Uterus (tissue), 4 donors: Measurements from ENCODE around the gene SEC14L6. TPM values are rescaled to one million over a fixed set of nuclear protein-coding genes. Genes with fewer than 3 reads are reported as not detected.

ENCODE experiments used
- DNase-seq, 2 donors: peaks; one replicate each; pipeline ENCODE4 v3.0.0-alpha.2; 2019 to 2020
- H3K27ac ChIP-seq, 2 donors: fragments of 200-600 bp; sonication (generic); 1 replicate in 1 of 2; 2 replicates in 1 of 2; pipeline ENCODE4 v1.5.1; 2016 to 2018
- H3K27me3 ChIP-seq, 2 donors: fragments of 200-600 bp; sonication (generic); one replicate each; pipeline ENCODE4 v1.5.1; 2018 to 2019; ENCODE audit warnings: control low read depth in 1 of 2
- H3K36me3 ChIP-seq, 2 donors: fragments of 200-600 bp; sonication (generic); one replicate each; pipeline ENCODE4 v1.5.1; 2019; ENCODE audit warnings: control low read depth in 1 of 2
- H3K4me1 ChIP-seq, 2 donors: fragments of 200-600 bp; sonication (generic); one replicate each; pipeline ENCODE4 v1.5.1; 2018 to 2019; ENCODE audit warnings: control low read depth in 1 of 2
- H3K4me3 ChIP-seq, 2 donors: fragments of 200-600 bp; sonication (generic); 1 replicate in 1 of 2; 2 replicates in 1 of 2; pipeline ENCODE4 v1.5.1; 2018 to 2019; ENCODE audit warnings: mild to moderate bottlenecking in 1 of 2
- H3K9me3 ChIP-seq, 2 donors: fragments of 200-600 bp; sonication (generic); one replicate each; pipeline ENCODE4 v1.5.1; 2019; ENCODE audit warnings: control low read depth in 1 of 2
- POLR2A ChIP-seq, 2 donors: fragments of 450-650 bp; IDR thresholded peaks; one replicate each; pipeline ENCODE4 v1.6.1; 2016; ENCODE audit warnings: antibody characterized with exemption in 2 of 2, mild to moderate bottlenecking in 1 of 2, moderate library complexity in 1 of 2
- intact Hi-C: fragments of 100-400 bp; cut with DNase I; formaldehyde crosslinking; loops from one replicate; pipeline ENCODE4 v1.15.1; 2023; ENCODE audit warnings: low total_unique reads
- total RNA-seq, 4 donors: library from RNA; depleted of rRNA in 3 of 4; stranded (reverse); fragments of >200 nt in 3 of 4; gene quantifications; one replicate each; pipeline versions ENCODE4 v1.1.0 to v1.2.4, GENCODE V29; 2014 to 2023
- TF ChIP-seq, protein P1 (sequence below), 4 experiments: fragments of 200-600 bp in 2 of 4; fragments of 450-650 bp in 2 of 4; sonication (generic) in 2 of 4; IDR thresholded peaks; one replicate each; pipeline ENCODE4 v1.5.1; 2016 to 2019; ENCODE audit warnings: antibody characterized with exemption in 4 of 4, mild to moderate bottlenecking in 2 of 4, moderate library complexity in 1 of 4
- donor health status: DM: yes; HTN: yes; CAD: no.

SEC14L6 gene
- total RNA-seq, 4 donors from 2014 or later, result under 0.01 to 4.8 (median 4.0) TPM; not detected in 1

DNA sequence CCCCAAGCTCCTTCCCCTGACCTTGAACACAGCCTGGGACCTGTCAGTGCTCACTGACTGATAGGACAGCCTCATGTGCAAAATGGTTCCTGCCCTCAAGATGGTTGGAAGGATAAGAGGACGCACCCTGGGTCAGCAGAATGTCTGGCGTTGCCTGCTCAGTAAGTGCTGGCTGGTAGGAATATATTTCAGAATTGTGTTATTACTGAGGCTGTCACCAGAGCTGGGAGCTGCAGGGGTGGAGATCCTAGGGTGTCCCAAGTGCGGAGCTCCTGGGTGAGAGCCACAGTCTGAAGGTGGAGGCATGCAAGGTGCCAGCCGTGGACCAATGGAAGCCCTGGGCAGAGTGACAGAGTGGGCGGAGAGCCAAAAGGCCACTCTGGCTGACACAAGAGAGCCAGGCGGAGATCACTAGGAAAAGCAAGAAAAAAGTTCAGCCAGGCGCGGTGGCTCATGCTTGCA is 40.0 kb downstream of the SEC14L6 start:
- Histone ChIP-seq H3K4me1 (no peaks in the 10 kb centered on the region), H3K27ac (no peak overlapping the region), H3K27me3 (no peaks in the 10 kb centered on the region), H3K36me3 (no peaks in the 10 kb centered on the region), H3K4me3 (no peak overlapping the region), H3K9me3 (no peaks in the 10 kb centered on the region)
- DNase-seq, result no peak
- intact Hi-C loops, result no loop called here
- TF ChIP-seq, protein P1, sequence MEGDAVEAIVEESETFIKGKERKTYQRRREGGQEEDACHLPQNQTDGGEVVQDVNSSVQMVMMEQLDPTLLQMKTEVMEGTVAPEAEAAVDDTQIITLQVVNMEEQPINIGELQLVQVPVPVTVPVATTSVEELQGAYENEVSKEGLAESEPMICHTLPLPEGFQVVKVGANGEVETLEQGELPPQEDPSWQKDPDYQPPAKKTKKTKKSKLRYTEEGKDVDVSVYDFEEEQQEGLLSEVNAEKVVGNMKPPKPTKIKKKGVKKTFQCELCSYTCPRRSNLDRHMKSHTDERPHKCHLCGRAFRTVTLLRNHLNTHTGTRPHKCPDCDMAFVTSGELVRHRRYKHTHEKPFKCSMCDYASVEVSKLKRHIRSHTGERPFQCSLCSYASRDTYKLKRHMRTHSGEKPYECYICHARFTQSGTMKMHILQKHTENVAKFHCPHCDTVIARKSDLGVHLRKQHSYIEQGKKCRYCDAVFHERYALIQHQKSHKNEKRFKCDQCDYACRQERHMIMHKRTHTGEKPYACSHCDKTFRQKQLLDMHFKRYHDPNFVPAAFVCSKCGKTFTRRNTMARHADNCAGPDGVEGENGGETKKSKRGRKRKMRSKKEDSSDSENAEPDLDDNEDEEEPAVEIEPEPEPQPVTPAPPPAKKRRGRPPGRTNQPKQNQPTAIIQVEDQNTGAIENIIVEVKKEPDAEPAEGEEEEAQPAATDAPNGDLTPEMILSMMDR (IDR thresholded peaks at IDR 0.05), result no peak
- no peak for TF ChIP-seq POLR2A (IDR thresholded peaks at IDR 0.05)

DNA sequence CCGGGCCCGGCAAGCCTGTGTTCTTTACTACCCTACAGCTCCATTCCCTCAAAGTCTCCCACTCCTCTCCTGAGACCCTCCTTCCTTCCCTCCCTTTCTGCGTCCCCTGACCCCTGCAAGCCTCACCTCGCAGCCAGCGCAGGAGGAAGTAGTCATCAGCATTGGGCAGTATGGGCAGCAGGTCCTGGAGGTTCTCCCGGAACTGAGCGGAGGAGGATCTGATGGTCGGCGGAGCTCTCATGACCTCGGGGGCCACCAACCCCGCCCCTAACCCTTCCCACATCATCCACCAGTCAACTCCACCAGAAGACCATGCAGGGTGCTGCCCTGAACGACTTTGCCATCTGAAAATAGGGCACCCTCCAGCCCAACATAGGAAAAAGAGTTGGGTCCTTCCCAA is 43.0 kb downstream of the SEC14L6 start:
- TF ChIP-seq, protein P1 (IDR thresholded peaks at IDR 0.05), result no peak
- TF ChIP-seq POLR2A (IDR thresholded peaks at IDR 0.05), result no peak
- no peak overlapping the region for H3K27ac ChIP-seq
- DNase-seq, result no peak
- H3K4me3 ChIP-seq, result no peak overlapping the region
- no peaks in the 10 kb centered on the region for H3K36me3 ChIP-seq
- intact Hi-C loops, result no loop called here
- H3K27me3 ChIP-seq, result no peaks in the 10 kb centered on the region
- H3K4me1 ChIP-seq, result no peaks in the 10 kb centered on the region
- no peaks in the 10 kb centered on the region for H3K9me3 ChIP-seq

DNA sequence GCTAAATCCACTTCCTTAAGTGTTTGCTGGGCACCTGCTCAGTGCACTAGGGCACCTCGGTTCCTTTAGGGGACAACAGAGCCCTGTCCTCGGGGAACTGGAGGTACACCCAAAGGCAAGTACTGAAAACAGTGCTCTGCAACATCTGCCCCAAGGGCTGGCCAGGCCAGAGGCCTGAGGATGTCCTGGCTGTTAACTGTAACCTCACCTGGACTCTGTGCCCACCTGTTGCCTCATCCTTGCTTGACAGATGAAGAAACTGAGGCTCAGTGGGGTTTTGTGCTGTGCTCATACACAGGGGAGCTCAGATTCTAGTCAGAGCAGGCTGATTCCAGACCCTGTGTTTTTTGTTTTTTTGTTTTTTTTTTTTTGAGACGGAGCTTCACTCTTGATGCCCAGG is 43.6 kb downstream of the SEC14L6 start:
- no peaks in the 10 kb centered on the region for H3K27me3 ChIP-seq
- H3K4me3 ChIP-seq, result no peak overlapping the region
- H3K4me1 ChIP-seq, result no peaks in the 10 kb centered on the region
- H3K27ac ChIP-seq, result no peak overlapping the region
- no peaks in the 10 kb centered on the region for H3K9me3 ChIP-seq
- intact Hi-C loops, result no loop called here
- DNase-seq, result no peak
- H3K36me3 ChIP-seq, result no peaks in the 10 kb centered on the region
- TF ChIP-seq, protein P1 (IDR thresholded peaks at IDR 0.05), result no peak
- TF ChIP-seq POLR2A (IDR thresholded peaks at IDR 0.05), result no peak

DNA sequence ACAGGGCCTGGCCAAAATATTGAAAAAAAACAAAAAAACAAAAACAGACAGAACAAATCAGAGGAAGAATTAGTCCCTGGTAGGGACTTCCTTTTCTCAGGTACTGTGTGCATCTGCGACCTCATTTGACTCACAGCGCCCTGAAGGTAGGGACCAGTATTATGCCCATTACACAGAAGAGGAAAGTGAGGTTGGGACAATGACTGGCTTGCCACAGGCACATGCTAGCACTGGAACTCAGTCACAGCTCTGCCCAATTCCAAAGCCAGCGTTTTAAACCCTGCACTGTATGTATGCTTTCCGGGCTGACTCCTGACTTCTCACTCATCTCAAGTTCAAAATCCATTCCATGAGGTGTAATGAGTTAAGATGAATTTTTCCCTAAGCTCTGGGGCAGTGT is 44.4 kb downstream of the SEC14L6 start:
- H3K27ac ChIP-seq, result no peak overlapping the region
- no peaks in the 10 kb centered on the region for H3K27me3 ChIP-seq
- no peaks in the 10 kb centered on the region for H3K9me3 ChIP-seq
- no peak for TF ChIP-seq POLR2A (IDR thresholded peaks at IDR 0.05)
- TF ChIP-seq, protein P1 (IDR thresholded peaks at IDR 0.05), result no peak
- no peak for DNase-seq
- H3K36me3 ChIP-seq, result no peaks in the 10 kb centered on the region
- H3K4me3 ChIP-seq, result no peak overlapping the region
- intact Hi-C loops, result no loop called here
- no peaks in the 10 kb centered on the region for H3K4me1 ChIP-seq

DNA sequence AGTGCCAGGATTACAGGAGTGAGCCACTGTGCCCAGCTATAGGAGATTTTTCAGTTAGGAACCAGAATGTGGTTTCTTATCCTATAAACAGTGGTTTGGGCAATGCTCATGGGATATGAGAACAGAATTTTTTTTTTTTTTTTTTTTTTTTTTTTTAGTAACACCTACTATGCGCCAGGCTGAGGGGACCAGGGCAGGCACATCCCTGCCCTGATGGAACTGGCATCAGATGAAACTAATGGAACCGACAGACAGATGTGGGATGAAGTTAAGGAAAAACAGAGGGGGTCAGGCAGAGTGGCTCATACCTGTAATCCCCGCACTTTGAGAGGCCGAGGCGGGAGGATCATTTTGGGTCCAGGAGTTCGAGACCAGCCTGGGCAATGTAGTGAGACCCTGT is 45.9 kb downstream of the SEC14L6 start:
- no peaks in the 10 kb centered on the region for H3K36me3 ChIP-seq
- TF ChIP-seq, protein P1 (IDR thresholded peaks at IDR 0.05), result no peak
- TF ChIP-seq POLR2A (IDR thresholded peaks at IDR 0.05), result no peak
- H3K9me3 ChIP-seq, result no peaks in the 10 kb centered on the region
- H3K27ac ChIP-seq, result no peak overlapping the region
- no peak for DNase-seq
- H3K4me3 ChIP-seq, result no peak overlapping the region
- H3K27me3 ChIP-seq, result no peaks in the 10 kb centered on the region
- no peaks in the 10 kb centered on the region for H3K4me1 ChIP-seq
- intact Hi-C loops, result no loop called here
